Spleen (tissue), 11 donors: Measurements from ENCODE around the gene KCP. TPM values are rescaled to one million over a fixed set of nuclear protein-coding genes. Genes with fewer than 3 reads are reported as not detected.

Experiments
- DNase-seq: peaks from one replicate; pipeline ENCODE4 v3.0.0-alpha.2; 2020
- H3K27ac ChIP-seq, 8 donors: fragments of 200-600 bp; sonication (generic) in 7 of 8; 1 replicate in 4 of 8; 2 replicates in 4 of 8; pipeline versions ENCODE4 v1.5.0 to v1.8.0; 2016 to 2021; ENCODE audit warnings: inconsistent platforms in 4 of 8, mild to moderate bottlenecking in 4 of 8, moderate library complexity in 1 of 8
- H3K27me3 ChIP-seq, 7 donors: fragments of 200-600 bp; sonication (generic) in 6 of 7; replicated peaks in 1 of 7; 1 replicate in 4 of 7; 2 replicates in 3 of 7; pipeline versions ENCODE4 v1.5.0 to v1.8.0; 2016 to 2021; ENCODE audit warnings: inconsistent platforms in 3 of 7, mild to moderate bottlenecking in 1 of 7
- H3K36me3 ChIP-seq, 6 donors: fragments of 200-600 bp; sonication (generic) in 5 of 6; 1 replicate in 4 of 6; 2 replicates in 2 of 6; pipeline versions ENCODE4 v1.5.0 to v1.8.0; 2016 to 2021; ENCODE audit warnings: inconsistent platforms in 2 of 6
- H3K4me1 ChIP-seq, 6 donors: fragments of 200-600 bp; sonication (generic) in 5 of 6; 1 replicate in 3 of 6; 2 replicates in 3 of 6; pipeline versions ENCODE4 v1.5.0 to v1.8.0; 2016 to 2021; ENCODE audit warnings: inconsistent platforms in 3 of 6
- H3K4me3 ChIP-seq, 8 donors: fragments of 200-600 bp; sonication (generic) in 7 of 8; 1 replicate in 4 of 8; 2 replicates in 4 of 8; pipeline versions ENCODE4 v1.5.0 to v1.8.0; 2016 to 2021; ENCODE audit warnings: inconsistent platforms in 4 of 8, mild to moderate bottlenecking in 4 of 8, moderate library complexity in 2 of 8
- H3K9me3 ChIP-seq, 8 donors: fragments of 200-600 bp; sonication (generic) in 7 of 8; 1 replicate in 4 of 8; 2 replicates in 4 of 8; pipeline versions ENCODE4 v1.5.0 to v1.8.0; 2016 to 2021; ENCODE audit warnings: inconsistent platforms in 4 of 8
- POLR2A ChIP-seq, 3 donors: fragments of 450-650 bp; IDR thresholded peaks; one replicate each; pipeline ENCODE4 v1.5.1; 2017; ENCODE audit warnings: antibody characterized with exemption in 3 of 3, mild to moderate bottlenecking in 1 of 3
- POLR2AphosphoS5 ChIP-seq, 3 donors: sonication (generic); formaldehyde crosslinking; IDR thresholded peaks; one replicate each; pipeline ENCODE4 v1.5.1; 2017; ENCODE audit warnings: antibody characterized with exemption in 3 of 3
- WGBS, 5 donors: extraction: QIAGEN DNeasy Blood & Tissue Kit in 3 of 5; methylation state at CpG; one replicate each; pipeline versions ENCODE4 v1.1.5 to v1.1.7; 2013 to 2018; 5-methylcytosine and 5-hydroxymethylcytosine counted together
- intact Hi-C: fragments of 100-400 bp; cut with DNase I; formaldehyde crosslinking; loops from one replicate; pipeline ENCODE4 v1.15.0; 2023; ENCODE audit warnings: low total_unique reads
- polyA plus RNA-seq, 3 donors: library from polyadenylated mRNA; stranded (reverse); fragments of 200-250 nt; gene quantifications; one replicate each; pipeline ENCODE4 v1.2.1, GENCODE V29; 2013
- total RNA-seq, 7 donors: library from RNA; depleted of rRNA in 3 of 7; stranded (reverse); fragments of >200 nt in 3 of 7; fragmentation: NEBNext Ultra II Directional in 4 of 7; extraction: Animal tissue kit (Norgen Biotek cat#: 25700) in 4 of 7; gene quantifications; one replicate each; pipeline versions ENCODE4 v1.1.0 to v1.2.1, GENCODE V29; 2016 to 2021
- TF ChIP-seq, protein P1 (sequence below), 11 experiments: fragments of 200-600 bp in 7 of 11; fragments of 450-650 bp in 4 of 11; sonication (generic) in 4 of 11; IDR thresholded peaks in 8 of 11; conservative IDR thresholded peaks in 3 of 11; 1 replicate in 7 of 11; 2 replicates in 4 of 11; pipeline versions ENCODE4 v1.4.0 to v1.8.0; 2016 to 2021; ENCODE audit warnings: antibody characterized with exemption in 11 of 11, inconsistent platforms in 4 of 11, mild to moderate bottlenecking in 1 of 11
- donor health status: healthy with polysubstance abuse.
- donor health status: DM: no; HTN: no; CAD: no; lungs with moderate emphysema.
- donor health status: DM: no; HTN: no; CAD: no.
- donor health status: Bipolar disorder and iron deficiency.
- donor health status: healthy.
- donor health status: DM: no; HTN: no; CAD: no.
- donor health status: DM: yes; HTN: yes; CAD: no.

The KCP gene
- total and polyA plus RNA-seq, 10 donors = 0.06 to 2.1 (median 0.71) TPM

DNA sequence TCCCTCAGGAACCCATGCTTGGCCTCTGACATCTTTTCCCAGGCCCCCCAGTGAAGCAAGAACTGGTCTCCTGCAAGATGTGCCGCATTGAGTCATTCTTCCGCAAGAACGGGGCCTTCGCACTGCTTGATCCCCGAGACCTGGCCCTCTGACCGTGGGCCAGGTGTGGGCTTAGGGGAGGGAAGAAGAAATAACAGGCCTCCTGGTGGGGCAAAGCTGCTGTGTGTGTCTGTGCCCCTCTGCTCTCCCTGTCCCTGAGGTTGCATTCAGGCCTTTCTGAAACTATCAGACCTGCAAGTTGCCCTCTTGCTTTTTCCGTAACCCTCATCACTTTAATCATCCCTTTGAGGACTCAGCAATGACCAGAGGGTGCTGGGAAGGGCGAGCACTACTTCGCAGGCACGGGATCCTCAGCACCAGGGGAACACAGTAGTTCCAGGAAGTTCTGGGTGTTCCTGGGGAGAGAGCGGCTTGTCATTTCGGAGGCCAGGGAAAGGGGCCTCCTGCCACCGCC, 41.8 kb downstream of the KCP start:
- intact Hi-C loops = no loop called here

GRCh38 chr7:128867842-128868623, 42.5 kb downstream of the KCP start:
- no peak for DNase-seq

More for the DNA sequence above, 41.8 kb downstream of the KCP start:
- no peak overlapping the region for H3K27ac ChIP-seq
- peaks cover 0 to 26% (median 14%) of the 10 kb centered on the region in 6 donors for H3K36me3 ChIP-seq
- peak overlapping the region; percentile 33 to 80 (median 56) for H3K4me3 ChIP-seq
- H3K9me3 ChIP-seq = no peaks in the 10 kb centered on the region
- peaks cover 12 to 57% (median 34%) of the 10 kb centered on the region in 6 donors for H3K4me1 ChIP-seq
- TF ChIP-seq, protein P1, sequence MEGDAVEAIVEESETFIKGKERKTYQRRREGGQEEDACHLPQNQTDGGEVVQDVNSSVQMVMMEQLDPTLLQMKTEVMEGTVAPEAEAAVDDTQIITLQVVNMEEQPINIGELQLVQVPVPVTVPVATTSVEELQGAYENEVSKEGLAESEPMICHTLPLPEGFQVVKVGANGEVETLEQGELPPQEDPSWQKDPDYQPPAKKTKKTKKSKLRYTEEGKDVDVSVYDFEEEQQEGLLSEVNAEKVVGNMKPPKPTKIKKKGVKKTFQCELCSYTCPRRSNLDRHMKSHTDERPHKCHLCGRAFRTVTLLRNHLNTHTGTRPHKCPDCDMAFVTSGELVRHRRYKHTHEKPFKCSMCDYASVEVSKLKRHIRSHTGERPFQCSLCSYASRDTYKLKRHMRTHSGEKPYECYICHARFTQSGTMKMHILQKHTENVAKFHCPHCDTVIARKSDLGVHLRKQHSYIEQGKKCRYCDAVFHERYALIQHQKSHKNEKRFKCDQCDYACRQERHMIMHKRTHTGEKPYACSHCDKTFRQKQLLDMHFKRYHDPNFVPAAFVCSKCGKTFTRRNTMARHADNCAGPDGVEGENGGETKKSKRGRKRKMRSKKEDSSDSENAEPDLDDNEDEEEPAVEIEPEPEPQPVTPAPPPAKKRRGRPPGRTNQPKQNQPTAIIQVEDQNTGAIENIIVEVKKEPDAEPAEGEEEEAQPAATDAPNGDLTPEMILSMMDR (IDR thresholded peaks at IDR 0.05 in 8 of 11, conservative IDR thresholded peaks at IDR 0.05 in 3 of 11) = no peak
- TF ChIP-seq POLR2AphosphoS5 (IDR thresholded peaks at IDR 0.05) = no peak
- TF ChIP-seq POLR2A (IDR thresholded peaks at IDR 0.05) = no peak
- DNase-seq = no peak
- WGBS, 5 donors = 40 to 59% (median 52%) methylated on average over 12 to 13 of the region's 13 CpGs
- peaks cover 0 to 23% (median 19%) of the 10 kb centered on the region in 7 donors for H3K27me3 ChIP-seq

DNA sequence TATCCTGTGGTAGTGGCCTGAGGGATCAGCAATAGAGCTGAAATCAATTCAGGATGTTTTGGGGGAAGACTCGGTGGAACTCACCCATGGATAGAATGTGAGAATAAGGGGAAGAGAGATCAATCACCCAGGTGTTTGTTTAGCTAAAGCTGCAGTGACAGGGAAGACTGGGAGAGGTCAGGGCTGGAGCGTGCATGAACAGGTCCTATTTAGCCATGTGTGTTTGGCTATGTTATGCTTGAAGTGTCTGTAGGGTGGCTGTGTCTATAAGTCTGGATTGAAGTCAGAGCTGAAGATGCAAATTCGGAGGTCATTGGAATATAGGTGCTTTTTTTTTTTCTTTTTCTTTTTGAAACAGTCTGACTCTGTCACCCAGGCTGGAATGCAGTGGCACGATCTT, 43.3 kb downstream of the KCP start:
- intact Hi-C loops = no loop called here
- Histone ChIP-seq H3K4me1 (peaks cover 14 to 66% (median 42%) of the 10 kb centered on the region in 6 donors), H3K36me3 (peaks cover 0 to 26% (median 14%) of the 10 kb centered on the region in 6 donors), H3K27ac (no peak overlapping the region), H3K27me3 (peaks cover 0 to 23% (median 19%) of the 10 kb centered on the region in 7 donors), H3K9me3 (no peaks in the 10 kb centered on the region), H3K4me3 (no peak overlapping the region)
- TF ChIP-seq POLR2A (IDR thresholded peaks at IDR 0.05) (no peak), POLR2AphosphoS5 (IDR thresholded peaks at IDR 0.05) (no peak)
- TF ChIP-seq, protein P1 (IDR thresholded peaks at IDR 0.05 in 8 of 11, conservative IDR thresholded peaks at IDR 0.05 in 3 of 11) = no peak
- 86 to 92% (median 90%) methylated on average over 4 of the region's 4 CpGs for WGBS, 5 donors
- DNase-seq = no peak

More at GRCh38 chr7:128867842-128868623, 42.5 kb downstream of the KCP start:
- H3K4me1 ChIP-seq = peaks cover 14 to 63% (median 40%) of the 10 kb centered on the region in 6 donors
- H3K27me3 ChIP-seq = peaks cover 0 to 23% (median 19%) of the 10 kb centered on the region in 7 donors
- 84 to 90% (median 85%) methylated on average over 11 of the region's 11 CpGs for WGBS, 5 donors
- H3K27ac ChIP-seq = no peak overlapping the region
- H3K4me3 ChIP-seq = no peak overlapping the region
- no peak for TF ChIP-seq POLR2A (IDR thresholded peaks at IDR 0.05)
- no peak for TF ChIP-seq POLR2AphosphoS5 (IDR thresholded peaks at IDR 0.05)
- TF ChIP-seq, protein P1 (IDR thresholded peaks at IDR 0.05 in 8 of 11, conservative IDR thresholded peaks at IDR 0.05 in 3 of 11) = no peak
- H3K36me3 ChIP-seq = peaks cover 0 to 26% (median 14%) of the 10 kb centered on the region in 6 donors
- H3K9me3 ChIP-seq = no peaks in the 10 kb centered on the region
- intact Hi-C loops = no loop called here
